Endothelial cell (in vitro differentiated cells): Measurements from ENCODE around the gene DHRSX. TPM values are rescaled to one million over a fixed set of nuclear protein-coding genes. Genes with fewer than 3 reads are reported as not detected.
"Not testable (repeated sequence)": the region's sequence is repeated elsewhere in the genome, so short reads cannot be mapped to it uniquely, and the experiment has no call there.

Source experiments
- DNase-seq: peaks from one replicate; pipeline ENCODE4 v3.0.0; 2021; ENCODE audit warnings: low spot score
- H3K27ac Mint-ChIP-seq: one replicate; pipeline ENCODE4 v1.8.0; 2021; ENCODE audit warnings: mixed read lengths, inconsistent platforms; ENCODE audit not compliant: unreplicated experiment
- H3K27me3 Mint-ChIP-seq: one replicate; pipeline ENCODE4 v1.8.0; 2021; ENCODE audit warnings: mild to moderate bottlenecking, moderate library complexity, mixed read lengths, inconsistent platforms; ENCODE audit not compliant: unreplicated experiment
- H3K36me3 Mint-ChIP-seq: one replicate; pipeline ENCODE4 v1.8.0; 2021; ENCODE audit warnings: mild to moderate bottlenecking, low read depth, mixed read lengths, inconsistent platforms; ENCODE audit not compliant: unreplicated experiment
- H3K4me1 Mint-ChIP-seq: one replicate; pipeline ENCODE4 v1.8.0; 2021; ENCODE audit warnings: mild to moderate bottlenecking, mixed read lengths, inconsistent platforms; ENCODE audit not compliant: unreplicated experiment
- H3K4me3 Mint-ChIP-seq: one replicate; pipeline ENCODE4 v1.8.0; 2021; ENCODE audit warnings: mild to moderate bottlenecking, mixed read lengths, inconsistent platforms; ENCODE audit not compliant: unreplicated experiment
- H3K9me3 Mint-ChIP-seq: one replicate; pipeline ENCODE4 v1.8.0; 2021; ENCODE audit warnings: mixed read lengths, inconsistent platforms; ENCODE audit not compliant: unreplicated experiment
- total RNA-seq: library from RNA; stranded (reverse); fragmentation: NEBNext Ultra II Directional; extraction: Animal tissue kit (Norgen Biotek cat#: 25700); gene quantifications from one replicate; pipeline ENCODE4 v1.2.1, GENCODE V29; 2021; ENCODE audit not compliant: unreplicated experiment
- TF ChIP-seq, protein P1 (sequence below): fragments of 200-600 bp; sonication (generic); IDR thresholded peaks from one replicate; pipeline ENCODE4 v1.5.0; 2021; ENCODE audit warnings: antibody characterized with exemption; ENCODE audit not compliant: unreplicated experiment

The DHRSX gene
- total RNA-seq, 1 donor from 2014 or later, result 22.2 TPM

- no peak for DNase-seq
- no peak overlapping the region for H3K27ac Mint-ChIP-seq
- no peaks in the 10 kb centered on the region for H3K36me3 Mint-ChIP-seq
Observed at GRCh38 chrX:2466876-2467656, 33.7 kb downstream of the DHRSX start.

DNA sequence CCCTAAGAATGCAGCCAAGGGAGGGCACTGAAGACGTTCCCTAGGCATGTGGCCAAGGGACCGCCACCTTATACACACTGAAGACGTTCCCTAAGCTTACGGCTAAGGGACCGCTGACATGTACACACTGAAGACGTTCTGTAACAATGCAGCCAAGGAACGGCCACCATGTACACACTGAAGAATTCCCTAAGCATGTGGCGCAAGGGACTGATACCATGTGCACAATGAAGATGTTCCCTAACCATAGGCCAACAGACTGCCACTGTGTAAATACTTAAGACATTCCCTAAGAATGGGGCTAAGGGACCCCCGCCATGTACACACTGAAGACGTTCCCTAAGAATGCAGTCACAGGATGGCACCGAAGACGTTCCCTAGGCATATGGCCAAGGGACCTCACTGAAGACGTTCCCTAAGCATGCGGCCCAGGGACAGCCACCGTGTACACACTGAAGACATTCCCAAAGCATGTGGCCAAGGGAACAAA lies 36.1 kb downstream of the DHRSX start:
- no peak overlapping the region for H3K27ac Mint-ChIP-seq
- no peaks in the 10 kb centered on the region for H3K4me1 Mint-ChIP-seq
- no peak overlapping the region for H3K4me3 Mint-ChIP-seq
- TF ChIP-seq, protein P1, sequence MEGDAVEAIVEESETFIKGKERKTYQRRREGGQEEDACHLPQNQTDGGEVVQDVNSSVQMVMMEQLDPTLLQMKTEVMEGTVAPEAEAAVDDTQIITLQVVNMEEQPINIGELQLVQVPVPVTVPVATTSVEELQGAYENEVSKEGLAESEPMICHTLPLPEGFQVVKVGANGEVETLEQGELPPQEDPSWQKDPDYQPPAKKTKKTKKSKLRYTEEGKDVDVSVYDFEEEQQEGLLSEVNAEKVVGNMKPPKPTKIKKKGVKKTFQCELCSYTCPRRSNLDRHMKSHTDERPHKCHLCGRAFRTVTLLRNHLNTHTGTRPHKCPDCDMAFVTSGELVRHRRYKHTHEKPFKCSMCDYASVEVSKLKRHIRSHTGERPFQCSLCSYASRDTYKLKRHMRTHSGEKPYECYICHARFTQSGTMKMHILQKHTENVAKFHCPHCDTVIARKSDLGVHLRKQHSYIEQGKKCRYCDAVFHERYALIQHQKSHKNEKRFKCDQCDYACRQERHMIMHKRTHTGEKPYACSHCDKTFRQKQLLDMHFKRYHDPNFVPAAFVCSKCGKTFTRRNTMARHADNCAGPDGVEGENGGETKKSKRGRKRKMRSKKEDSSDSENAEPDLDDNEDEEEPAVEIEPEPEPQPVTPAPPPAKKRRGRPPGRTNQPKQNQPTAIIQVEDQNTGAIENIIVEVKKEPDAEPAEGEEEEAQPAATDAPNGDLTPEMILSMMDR, result no peak
- no peaks in the 10 kb centered on the region for H3K9me3 Mint-ChIP-seq
- DNase-seq, result no peak
- no peaks in the 10 kb centered on the region for H3K36me3 Mint-ChIP-seq
- H3K27me3 Mint-ChIP-seq, result peaks cover 1% of the 10 kb centered on the region

More at GRCh38 chrX:2466876-2467656, 33.7 kb downstream of the DHRSX start:
- Mint-ChIP-seq H3K27me3 (peaks cover 1% of the 10 kb centered on the region), H3K4me1 (no peaks in the 10 kb centered on the region), H3K9me3 (no peaks in the 10 kb centered on the region), H3K4me3 (no peak overlapping the region)
- TF ChIP-seq, protein P1, result no peak

DNA sequence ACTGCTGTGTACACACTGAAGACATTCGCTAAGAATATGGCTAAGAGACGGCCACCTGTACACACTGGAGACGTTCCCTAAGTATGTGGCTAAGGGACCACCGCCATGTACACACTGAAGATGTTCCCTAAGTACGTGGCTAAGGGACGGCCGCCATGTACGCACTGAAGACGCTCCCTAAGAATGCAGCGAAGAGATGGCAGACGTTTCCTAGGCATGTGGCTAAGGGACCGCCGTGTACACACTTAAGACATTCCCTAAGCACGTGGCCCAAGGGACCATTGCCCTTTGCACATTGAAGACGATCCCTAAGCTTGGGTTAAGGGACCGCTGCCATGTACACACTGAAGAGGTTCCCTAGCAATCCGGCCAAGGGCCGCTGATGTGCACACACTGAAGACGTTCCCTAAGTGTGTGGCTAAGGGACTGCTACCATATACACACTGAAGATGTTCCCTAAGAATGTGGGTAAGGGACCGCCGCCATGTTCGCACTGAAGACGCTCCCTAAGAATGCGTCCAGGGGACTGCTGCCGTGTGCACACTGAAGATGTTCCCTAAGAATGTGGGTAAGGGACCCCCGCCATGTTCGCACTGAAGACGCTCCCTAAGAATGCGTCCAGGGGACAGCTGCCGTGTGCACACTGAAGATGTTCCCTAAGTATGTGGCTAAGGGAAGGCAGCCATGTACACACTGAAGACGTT lies 36.7 kb downstream of the DHRSX start:
- H3K27ac Mint-ChIP-seq, result no peak overlapping the region
- H3K36me3 Mint-ChIP-seq, result no peaks in the 10 kb centered on the region

DNA sequence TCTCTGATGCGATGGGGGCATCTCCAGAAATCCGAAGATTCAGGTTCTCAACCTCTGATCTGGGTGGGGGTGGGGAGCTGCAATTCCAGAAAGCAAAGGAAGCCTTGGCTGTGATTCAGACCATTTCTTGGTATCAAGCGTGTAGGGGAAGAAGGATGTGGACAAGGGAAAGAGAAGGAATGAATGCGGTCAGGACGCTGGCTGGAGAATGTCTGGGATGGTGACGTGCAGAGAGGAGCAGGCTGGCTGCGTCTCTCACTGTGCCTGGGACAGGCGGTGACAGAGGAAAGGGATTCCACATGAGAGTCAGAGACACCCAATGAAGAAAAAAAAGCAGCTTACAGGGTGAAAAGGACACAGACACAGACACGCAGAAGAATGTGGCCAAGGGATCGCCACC lies 37.3 kb downstream of the DHRSX start:
- H3K27me3 Mint-ChIP-seq, H3K9me3 Mint-ChIP-seq, H3K27ac Mint-ChIP-seq, H3K36me3 Mint-ChIP-seq, H3K4me1 Mint-ChIP-seq, DNase-seq, H3K4me3 Mint-ChIP-seq: not testable (repeated sequence)

More for the DNA sequence above, 36.7 kb downstream of the DHRSX start:
- Mint-ChIP-seq H3K9me3 (no peaks in the 10 kb centered on the region), H3K4me3 (no peak overlapping the region), H3K4me1 (no peaks in the 10 kb centered on the region), H3K27me3 (peaks cover 1% of the 10 kb centered on the region)
- TF ChIP-seq, protein P1, result no peak
- no peak for DNase-seq

DNA sequence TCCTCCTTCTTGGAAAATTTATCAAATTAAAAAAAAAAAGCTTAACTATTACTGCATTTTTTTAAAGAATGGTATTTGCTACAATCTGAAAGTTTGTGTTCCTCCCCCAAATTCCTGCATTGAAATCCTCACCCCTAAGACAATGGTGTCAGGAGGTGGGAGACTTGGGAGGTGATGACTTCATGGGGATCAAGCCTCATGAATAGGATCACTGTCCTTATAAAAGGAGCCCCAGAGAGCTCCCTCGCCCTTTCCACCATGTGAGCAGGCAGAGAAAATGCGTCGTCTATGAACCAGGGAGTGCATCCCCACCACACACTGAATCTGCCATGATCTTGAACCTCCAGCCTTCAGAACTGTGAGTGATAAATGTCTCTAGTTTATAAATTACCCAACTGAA lies 38.0 kb downstream of the DHRSX start:
- TF ChIP-seq, protein P1, result no peak
- Mint-ChIP-seq H3K9me3 (no peaks in the 10 kb centered on the region), H3K27me3 (no peaks in the 10 kb centered on the region), H3K4me3 (no peak overlapping the region), H3K4me1 (no peaks in the 10 kb centered on the region), H3K27ac (no peak overlapping the region), H3K36me3 (no peaks in the 10 kb centered on the region)
- DNase-seq, result no peak
